Activated CD4-positive, CD25-positive, alpha-beta regulatory T cell treated with anti-CD3 and anti-CD28 coated beads, Interleukin-2, amount 50 U/mL, for 16 hours (primary cell): ENCODE results near the gene KLHL8.

Source experiments
- DNase-seq: peaks from one replicate; pipeline ENCODE4 v3.0.0-alpha.2; 2020; ENCODE audit warnings: low read depth, low spot score

Gene KLHL8

GRCh38 chr4:87121341-87122065 lies 98.9 kb downstream of the KLHL8 start:
- DNase-seq: no peak

- DNase-seq: no peak
Measured at GRCh38 chr4:87120411-87121162, 99.8 kb downstream of the KLHL8 start.

GRCh38 chr4:87120010-87120409 lies 100.4 kb downstream of the KLHL8 start:
- no peak for DNase-seq

- no peak for DNase-seq
Measured at GRCh38 chr4:87118826-87119225, 101.6 kb downstream of the KLHL8 start.

- no peak for DNase-seq
Measured at GRCh38 chr4:87118421-87118820, 102.0 kb downstream of the KLHL8 start.

- DNase-seq: no peak
Measured at GRCh38 chr4:87117732-87118075, 102.7 kb downstream of the KLHL8 start.

- DNase-seq: no peak
Measured at GRCh38 chr4:87117051-87117731, 103.2 kb downstream of the KLHL8 start.

GRCh38 chr4:87116231-87116630 lies 104.2 kb downstream of the KLHL8 start:
- no peak for DNase-seq

GRCh38 chr4:87114245-87115062 lies 106.0 kb downstream of the KLHL8 start:
- DNase-seq: no peak

GRCh38 chr4:87112063-87112462 lies 108.4 kb downstream of the KLHL8 start:
- no peak for DNase-seq
